ENCODE measurements around the gene TRIM41. TPM values are rescaled to one million over a fixed set of nuclear protein-coding genes. Genes with fewer than 3 reads are reported as not detected.

TRIM41 gene
- total RNA-seq, 1 donor, result 9.9 TPM

- no peak for DNase-seq (ENCODE audit: low read depth)
- H3K4me3 ChIP-seq (ENCODE audit: low read depth, low read length), result no peak overlapping the region
- TF ChIP-seq, protein P1, sequence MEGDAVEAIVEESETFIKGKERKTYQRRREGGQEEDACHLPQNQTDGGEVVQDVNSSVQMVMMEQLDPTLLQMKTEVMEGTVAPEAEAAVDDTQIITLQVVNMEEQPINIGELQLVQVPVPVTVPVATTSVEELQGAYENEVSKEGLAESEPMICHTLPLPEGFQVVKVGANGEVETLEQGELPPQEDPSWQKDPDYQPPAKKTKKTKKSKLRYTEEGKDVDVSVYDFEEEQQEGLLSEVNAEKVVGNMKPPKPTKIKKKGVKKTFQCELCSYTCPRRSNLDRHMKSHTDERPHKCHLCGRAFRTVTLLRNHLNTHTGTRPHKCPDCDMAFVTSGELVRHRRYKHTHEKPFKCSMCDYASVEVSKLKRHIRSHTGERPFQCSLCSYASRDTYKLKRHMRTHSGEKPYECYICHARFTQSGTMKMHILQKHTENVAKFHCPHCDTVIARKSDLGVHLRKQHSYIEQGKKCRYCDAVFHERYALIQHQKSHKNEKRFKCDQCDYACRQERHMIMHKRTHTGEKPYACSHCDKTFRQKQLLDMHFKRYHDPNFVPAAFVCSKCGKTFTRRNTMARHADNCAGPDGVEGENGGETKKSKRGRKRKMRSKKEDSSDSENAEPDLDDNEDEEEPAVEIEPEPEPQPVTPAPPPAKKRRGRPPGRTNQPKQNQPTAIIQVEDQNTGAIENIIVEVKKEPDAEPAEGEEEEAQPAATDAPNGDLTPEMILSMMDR (IDR thresholded peaks at IDR 0.05; ENCODE audit: insufficient read depth, low read depth, low read length), result no peak
These were observed 12.2 kb downstream of the TRIM41 start for GRCh38 chr5:181235323-181235688.

DNA sequence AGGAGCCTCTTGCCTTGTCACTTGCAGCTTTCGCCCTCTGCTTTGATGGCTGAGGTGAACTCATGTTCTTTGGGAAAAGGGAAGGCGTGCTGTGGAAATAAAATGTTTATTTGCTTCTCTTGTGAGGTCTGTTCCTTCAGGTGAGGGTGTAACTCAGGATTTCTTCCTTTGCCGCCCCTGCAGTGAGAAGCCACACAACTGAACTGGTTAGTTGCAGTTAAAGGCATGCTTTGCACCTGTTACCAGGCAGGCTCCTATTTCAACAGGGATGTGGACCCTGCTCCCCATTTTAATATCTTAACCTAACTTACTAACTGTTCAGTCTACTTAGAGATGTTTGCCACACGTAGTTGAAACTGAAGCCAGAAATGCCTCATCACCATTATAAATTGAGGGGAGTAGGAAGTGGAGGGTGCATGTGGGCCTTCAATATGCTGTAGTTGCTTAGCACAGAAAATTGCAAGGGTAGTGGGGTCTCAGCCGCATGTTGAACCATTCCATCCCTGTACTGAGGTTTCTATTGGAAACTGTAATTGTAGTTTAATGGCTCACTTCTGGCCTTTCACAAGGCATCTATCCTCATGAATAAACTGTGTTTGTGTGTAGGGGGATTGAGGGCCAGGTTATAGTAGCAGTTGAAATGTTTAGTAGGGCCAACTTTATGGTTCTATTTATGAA lies 12.7 kb downstream of the TRIM41 start:
- DNase-seq (ENCODE audit: low read depth), result no peak
- TF ChIP-seq, protein P1 (IDR thresholded peaks at IDR 0.05; ENCODE audit: insufficient read depth, low read depth, low read length), result no peak
- no peak overlapping the region for H3K4me3 ChIP-seq (ENCODE audit: low read depth, low read length)

- H3K4me3 ChIP-seq (ENCODE audit: low read depth, low read length), result no peak overlapping the region
- TF ChIP-seq, protein P1 (IDR thresholded peaks at IDR 0.05; ENCODE audit: insufficient read depth, low read depth, low read length), result no peak
- DNase-seq (ENCODE audit: low read depth), result no peak
These were observed 13.4 kb downstream of the TRIM41 start for GRCh38 chr5:181236471-181236870.

DNA sequence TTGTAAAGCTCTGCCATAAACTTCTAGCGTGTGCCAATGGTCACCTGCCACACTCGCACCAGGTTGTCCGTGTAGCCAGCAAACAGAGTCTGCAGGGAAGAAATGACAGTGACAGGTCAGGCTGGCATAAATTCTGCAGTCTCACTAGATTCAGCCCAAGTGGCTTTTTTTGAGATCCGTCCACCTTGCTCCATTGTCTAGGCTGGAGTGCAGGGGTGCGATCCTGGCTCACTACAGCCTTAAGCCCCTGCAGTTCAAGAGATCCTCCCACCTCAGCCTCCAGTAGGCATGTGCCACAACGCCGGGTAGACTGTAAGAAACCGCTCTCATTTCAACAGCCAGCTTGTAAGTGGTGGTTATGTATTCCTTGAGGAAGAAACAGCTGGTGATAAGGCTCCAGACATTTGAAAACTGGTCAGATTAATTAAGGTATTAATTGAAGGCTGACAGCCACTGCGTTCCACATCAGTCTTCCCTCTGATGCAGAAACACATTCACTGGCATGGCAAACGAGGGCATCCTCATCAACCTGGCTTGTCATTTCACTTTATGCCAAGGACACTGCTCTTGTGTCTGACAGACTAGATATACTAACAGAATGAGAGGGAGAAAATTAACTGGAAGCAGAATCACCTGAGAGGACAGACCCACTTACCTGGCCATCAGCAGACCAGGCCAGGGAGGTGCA lies 14.0 kb downstream of the TRIM41 start:
- TF ChIP-seq, protein P1 (IDR thresholded peaks at IDR 0.05; ENCODE audit: insufficient read depth, low read depth, low read length), result no peak
- no peak for DNase-seq (ENCODE audit: low read depth)
- H3K4me3 ChIP-seq (ENCODE audit: low read depth, low read length), result no peak overlapping the region

- TF ChIP-seq, protein P1 (IDR thresholded peaks at IDR 0.05; ENCODE audit: insufficient read depth, low read depth, low read length), result no peak
- DNase-seq (ENCODE audit: low read depth), result no peak
- H3K4me3 ChIP-seq (ENCODE audit: low read depth, low read length), result no peak overlapping the region
These were observed 14.8 kb downstream of the TRIM41 start for GRCh38 chr5:181237729-181238385.

- DNase-seq (ENCODE audit: low read depth), result no peak
- H3K4me3 ChIP-seq (ENCODE audit: low read depth, low read length), result no peak overlapping the region
- TF ChIP-seq, protein P1 (IDR thresholded peaks at IDR 0.05; ENCODE audit: insufficient read depth, low read depth, low read length), result no peak
These were observed 16.1 kb downstream of the TRIM41 start for GRCh38 chr5:181239062-181239663.
